ENCODE results near the gene BCL7B. TPM values are rescaled to one million over a fixed set of nuclear protein-coding genes. Genes with fewer than 3 reads are reported as not detected.
"Not testable (repeated sequence)": the region's sequence is repeated elsewhere in the genome, so short reads cannot be mapped to it uniquely, and the experiment has no call there.

BCL7B gene
- total and polyA plus RNA-seq, 4 donors = 8.2 to 42.5 (median 26.4) TPM

GRCh38 chr7:73509463-73509862, 48.0 kb downstream of the BCL7B start:
- Histone ChIP-seq H3K4me1 (ENCODE audit: control insufficient read depth, insufficient read depth, low read length) (no peaks in the 10 kb centered on the region), H3K36me3 (ENCODE audit: control insufficient read depth, insufficient read depth, low read length) (peaks cover 58% of the 10 kb centered on the region), H3K27me3 (ENCODE audit: control insufficient read depth, insufficient read depth, low read length) (no peaks in the 10 kb centered on the region), H3K4me3 (ENCODE audit: low read depth, low read length) (no peak overlapping the region), H3K9me3 (ENCODE audit: control insufficient read depth, insufficient read depth, low read length) (no peaks in the 10 kb centered on the region), H3K27ac (ENCODE audit: low read depth, low read length) (no peak overlapping the region)
- 80% methylated on average over 2 of the region's 5 CpGs for WGBS (ENCODE audit: insufficient coverage)
- no peak for DNase-seq (ENCODE audit: low read depth in 4 of 6, low spot score in 6 of 6)

GRCh38 chr7:73507556-73507955, 49.9 kb downstream of the BCL7B start:
- no peak for DNase-seq (ENCODE audit: low read depth in 4 of 6, low spot score in 6 of 6)
- no peaks in the 10 kb centered on the region for H3K27me3 ChIP-seq (ENCODE audit: control insufficient read depth, insufficient read depth, low read length)

GRCh38 chr7:73504920-73505319, 52.6 kb downstream of the BCL7B start:
- Histone ChIP-seq H3K27ac (ENCODE audit: low read depth, low read length) (no peak overlapping the region), H3K4me3 (ENCODE audit: low read depth, low read length) (no peak overlapping the region), H3K27me3 (ENCODE audit: control insufficient read depth, insufficient read depth, low read length) (no peaks in the 10 kb centered on the region), H3K9me3 (ENCODE audit: control insufficient read depth, insufficient read depth, low read length) (no peaks in the 10 kb centered on the region), H3K4me1 (ENCODE audit: control insufficient read depth, insufficient read depth, low read length) (no peaks in the 10 kb centered on the region), H3K36me3 (ENCODE audit: control insufficient read depth, insufficient read depth, low read length) (peaks cover 79% of the 10 kb centered on the region)
- no peak for DNase-seq (ENCODE audit: low read depth in 4 of 6, low spot score in 6 of 6)
- WGBS (ENCODE audit: insufficient coverage) = no CpG with 5 or more reads among the region's 1 CpG

More at GRCh38 chr7:73507556-73507955, 49.9 kb downstream of the BCL7B start:
- Histone ChIP-seq H3K4me1 (ENCODE audit: control insufficient read depth, insufficient read depth, low read length) (no peaks in the 10 kb centered on the region), H3K27ac (ENCODE audit: low read depth, low read length) (no peak overlapping the region), H3K4me3 (ENCODE audit: low read depth, low read length) (no peak overlapping the region), H3K9me3 (ENCODE audit: control insufficient read depth, insufficient read depth, low read length) (no peaks in the 10 kb centered on the region), H3K36me3 (ENCODE audit: control insufficient read depth, insufficient read depth, low read length) (peaks cover 68% of the 10 kb centered on the region)
- 100% methylated on average over 2 of the region's 2 CpGs for WGBS (ENCODE audit: insufficient coverage)

DNA sequence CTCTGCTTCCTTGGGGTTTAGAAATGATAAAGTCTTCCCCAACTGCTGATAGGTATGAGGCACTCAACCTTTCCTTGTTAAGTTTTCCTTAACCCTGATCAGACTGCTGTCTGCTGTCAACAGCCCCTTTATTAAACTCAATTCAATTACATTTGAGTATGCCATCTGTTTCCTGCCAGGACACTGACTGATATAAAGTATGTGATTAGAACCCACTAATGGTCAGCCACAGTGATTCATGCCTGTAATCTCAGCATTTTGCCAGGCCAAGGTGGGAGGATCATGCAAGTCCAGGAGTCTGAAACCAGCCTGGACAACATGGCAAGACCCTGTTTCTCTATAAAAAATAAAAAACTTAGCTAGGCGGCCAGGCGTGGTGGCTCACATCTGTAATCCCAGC, 53.5 kb downstream of the BCL7B start:
- no peaks in the 10 kb centered on the region for H3K9me3 ChIP-seq (ENCODE audit: control insufficient read depth, insufficient read depth, low read length)
- 100% methylated on average over 2 of the region's 2 CpGs for WGBS (ENCODE audit: insufficient coverage)
- no peak overlapping the region for H3K27ac ChIP-seq (ENCODE audit: low read depth, low read length)
- H3K27me3 ChIP-seq (ENCODE audit: control insufficient read depth, insufficient read depth, low read length) = no peaks in the 10 kb centered on the region
- no peak overlapping the region for H3K4me3 ChIP-seq (ENCODE audit: low read depth, low read length)
- H3K36me3 ChIP-seq (ENCODE audit: control insufficient read depth, insufficient read depth, low read length) = peaks cover 77% of the 10 kb centered on the region
- no peaks in the 10 kb centered on the region for H3K4me1 ChIP-seq (ENCODE audit: control insufficient read depth, insufficient read depth, low read length)
- no peak for DNase-seq (ENCODE audit: low read depth in 4 of 6, low spot score in 6 of 6)

GRCh38 chr7:73503229-73503628, 54.3 kb downstream of the BCL7B start:
- H3K9me3 ChIP-seq (ENCODE audit: control insufficient read depth, insufficient read depth, low read length) = no peaks in the 10 kb centered on the region
- no peaks in the 10 kb centered on the region for H3K27me3 ChIP-seq (ENCODE audit: control insufficient read depth, insufficient read depth, low read length)
- H3K27ac ChIP-seq (ENCODE audit: low read depth, low read length) = no peak overlapping the region
- H3K4me3 ChIP-seq (ENCODE audit: low read depth, low read length) = no peak overlapping the region
- no peaks in the 10 kb centered on the region for H3K4me1 ChIP-seq (ENCODE audit: control insufficient read depth, insufficient read depth, low read length)
- DNase-seq (ENCODE audit: low read depth in 4 of 6, low spot score in 6 of 6) = no peak
- H3K36me3 ChIP-seq (ENCODE audit: control insufficient read depth, insufficient read depth, low read length) = peaks cover 73% of the 10 kb centered on the region
- WGBS (ENCODE audit: insufficient coverage) = 98% methylated on average over 4 of the region's 5 CpGs

- no peaks in the 10 kb centered on the region for H3K27me3 ChIP-seq (ENCODE audit: control insufficient read depth, insufficient read depth, low read length)
- no peak overlapping the region for H3K27ac ChIP-seq (ENCODE audit: low read depth, low read length)
- no peak for DNase-seq (ENCODE audit: low read depth in 4 of 6, low spot score in 6 of 6)
- WGBS (ENCODE audit: insufficient coverage) = 100% methylated on average over 5 of the region's 7 CpGs
- no peak overlapping the region for H3K4me3 ChIP-seq (ENCODE audit: low read depth, low read length)
- H3K36me3 ChIP-seq (ENCODE audit: control insufficient read depth, insufficient read depth, low read length) = peaks cover 69% of the 10 kb centered on the region
- no peaks in the 10 kb centered on the region for H3K4me1 ChIP-seq (ENCODE audit: control insufficient read depth, insufficient read depth, low read length)
- no peaks in the 10 kb centered on the region for H3K9me3 ChIP-seq (ENCODE audit: control insufficient read depth, insufficient read depth, low read length)
Measured at GRCh38 chr7:73496626-73497025, 60.9 kb downstream of the BCL7B start.

DNA sequence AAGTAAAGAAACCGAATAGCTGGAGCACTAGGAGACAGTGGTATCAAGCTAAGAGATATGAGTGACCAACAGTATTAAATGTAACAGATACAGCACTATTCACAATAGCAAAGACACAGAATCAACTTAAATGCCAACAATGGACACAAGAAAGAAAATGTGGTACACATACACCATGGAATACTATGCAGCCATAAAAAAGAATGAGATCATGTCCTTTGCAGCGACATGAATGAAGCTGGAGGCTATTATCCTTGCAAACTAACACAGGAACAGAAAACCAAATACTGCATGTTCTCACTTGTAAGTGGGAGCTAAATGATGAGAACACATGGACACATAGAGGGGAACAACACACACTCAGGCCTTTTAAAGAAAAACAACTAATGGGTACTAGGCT, 62.0 kb downstream of the BCL7B start:
- no CpG with 5 or more reads among the region's 2 CpGs for WGBS (ENCODE audit: insufficient coverage)
- peaks cover 67% of the 10 kb centered on the region for H3K36me3 ChIP-seq (ENCODE audit: control insufficient read depth, insufficient read depth, low read length)
- not testable (repeated sequence) for H3K4me3 ChIP-seq (ENCODE audit: low read depth, low read length); H3K4me1 ChIP-seq (ENCODE audit: control insufficient read depth, insufficient read depth, low read length); H3K9me3 ChIP-seq (ENCODE audit: control insufficient read depth, insufficient read depth, low read length); H3K27me3 ChIP-seq (ENCODE audit: control insufficient read depth, insufficient read depth, low read length); H3K27ac ChIP-seq (ENCODE audit: low read depth, low read length); DNase-seq (ENCODE audit: low read depth in 4 of 6, low spot score in 6 of 6)

GRCh38 chr7:73489976-73490375, 67.5 kb downstream of the BCL7B start:
- Histone ChIP-seq H3K4me1 (ENCODE audit: control insufficient read depth, insufficient read depth, low read length) (no peaks in the 10 kb centered on the region), H3K27me3 (ENCODE audit: control insufficient read depth, insufficient read depth, low read length) (no peaks in the 10 kb centered on the region), H3K4me3 (ENCODE audit: low read depth, low read length) (no peak overlapping the region), H3K9me3 (ENCODE audit: control insufficient read depth, insufficient read depth, low read length) (no peaks in the 10 kb centered on the region), H3K36me3 (ENCODE audit: control insufficient read depth, insufficient read depth, low read length) (peaks cover 46% of the 10 kb centered on the region), H3K27ac (ENCODE audit: low read depth, low read length) (no peak overlapping the region)
- peak in 1 of 6 donors; percentile 13 for DNase-seq (ENCODE audit: low read depth in 4 of 6, low spot score in 6 of 6)

GRCh38 chr7:73487486-73487885, 70.0 kb downstream of the BCL7B start:
- H3K4me1 ChIP-seq (ENCODE audit: control insufficient read depth, insufficient read depth, low read length) = no peaks in the 10 kb centered on the region
- no peak for DNase-seq (ENCODE audit: low read depth in 4 of 6, low spot score in 6 of 6)
- H3K36me3 ChIP-seq (ENCODE audit: control insufficient read depth, insufficient read depth, low read length) = peaks cover 38% of the 10 kb centered on the region
- no peaks in the 10 kb centered on the region for H3K27me3 ChIP-seq (ENCODE audit: control insufficient read depth, insufficient read depth, low read length)
- no peak overlapping the region for H3K27ac ChIP-seq (ENCODE audit: low read depth, low read length)
- no peaks in the 10 kb centered on the region for H3K9me3 ChIP-seq (ENCODE audit: control insufficient read depth, insufficient read depth, low read length)
- H3K4me3 ChIP-seq (ENCODE audit: low read depth, low read length) = no peak overlapping the region
- WGBS (ENCODE audit: insufficient coverage) = no CpG with 5 or more reads among the region's 1 CpG
